ENCODE measurements around the gene HEY2.
"Not testable (repeated sequence)": the region's sequence is repeated elsewhere in the genome, so short reads cannot be mapped to it uniquely, and the experiment has no call there.

HEY2 gene

DNA sequence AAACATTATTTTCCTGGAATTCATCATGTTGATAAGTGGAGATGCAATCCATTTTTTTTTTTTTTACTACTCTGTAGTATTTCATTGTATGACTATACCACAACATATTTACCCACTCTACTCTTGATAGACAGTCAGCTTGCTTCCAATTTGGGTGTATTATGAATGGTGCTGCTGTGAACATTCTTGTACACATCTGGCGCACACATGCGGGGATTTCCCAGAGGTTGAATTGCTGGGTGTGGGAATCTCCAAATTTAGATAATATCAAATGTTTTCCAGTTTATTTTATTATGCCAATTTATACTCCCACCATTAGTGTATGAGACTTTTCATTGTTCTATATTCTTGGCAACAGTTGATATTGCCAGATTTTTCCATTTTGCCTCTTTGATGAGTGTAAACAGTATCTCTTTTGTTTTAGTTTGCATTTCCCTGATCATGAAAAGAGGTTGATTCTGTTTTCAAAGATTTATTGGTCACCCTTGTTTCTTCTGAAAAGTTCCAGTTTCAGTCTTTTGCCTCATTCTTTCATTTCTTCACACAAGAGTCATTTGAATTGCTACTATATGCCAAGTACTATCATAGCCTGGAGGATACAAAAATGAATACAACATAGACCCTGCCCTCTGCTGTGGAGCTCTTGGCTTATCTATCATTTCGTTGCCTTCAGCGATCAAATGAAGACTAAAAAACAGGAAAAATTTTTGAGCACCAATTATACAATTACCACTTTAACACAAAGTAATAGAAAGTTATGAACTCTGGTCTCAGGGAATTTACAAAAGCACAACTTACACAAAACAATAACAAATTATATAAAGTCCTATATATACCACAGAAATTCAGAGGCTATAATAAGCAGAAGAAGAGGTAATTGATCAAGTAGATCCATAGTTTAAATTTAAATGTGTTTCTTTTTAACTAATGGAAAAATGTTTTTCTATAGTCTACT, 24.2 kb downstream of the HEY2 start:
- DNase-seq, result no peak

DNA sequence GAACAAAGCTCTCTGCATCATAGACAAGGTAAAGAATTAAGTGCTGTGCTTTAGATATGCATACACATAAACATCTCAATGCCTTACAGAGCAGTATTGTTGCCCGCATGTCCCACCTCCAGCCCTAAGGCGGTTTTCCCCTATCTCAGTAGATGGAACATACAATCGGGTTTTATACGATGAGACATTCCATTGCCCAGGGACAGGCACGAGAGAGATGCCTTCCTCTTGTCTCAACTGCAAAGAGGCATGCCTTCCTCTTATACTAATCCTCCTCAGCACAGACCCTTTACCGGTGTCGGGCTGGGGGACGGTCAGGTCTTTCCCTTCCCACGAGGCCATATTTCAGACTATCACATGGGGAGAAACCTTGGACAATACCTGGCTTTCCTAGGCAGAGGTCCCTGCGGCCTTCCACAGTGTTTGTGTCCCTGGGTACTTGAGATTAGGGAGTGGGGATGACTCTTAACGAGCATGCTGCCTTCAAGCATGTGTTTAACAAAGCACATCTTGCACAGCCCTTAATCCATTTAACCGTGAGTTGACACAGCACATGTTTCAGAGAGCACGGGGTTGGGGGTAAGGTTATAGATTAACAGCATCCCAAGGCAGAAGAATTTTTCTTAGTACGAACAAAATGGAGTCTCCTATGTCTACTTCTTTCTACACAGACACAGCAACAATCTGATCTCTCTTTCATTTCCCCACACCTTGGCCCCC, 26.8 kb downstream of the HEY2 start:
- DNase-seq, result not testable (repeated sequence)

- peak; percentile 94 for DNase-seq
Measured at GRCh38 chr6:125779924-125780539, 30.6 kb downstream of the HEY2 start.

- DNase-seq, result peak; percentile 72
Measured at GRCh38 chr6:125780540-125781313, 31.3 kb downstream of the HEY2 start.

DNA sequence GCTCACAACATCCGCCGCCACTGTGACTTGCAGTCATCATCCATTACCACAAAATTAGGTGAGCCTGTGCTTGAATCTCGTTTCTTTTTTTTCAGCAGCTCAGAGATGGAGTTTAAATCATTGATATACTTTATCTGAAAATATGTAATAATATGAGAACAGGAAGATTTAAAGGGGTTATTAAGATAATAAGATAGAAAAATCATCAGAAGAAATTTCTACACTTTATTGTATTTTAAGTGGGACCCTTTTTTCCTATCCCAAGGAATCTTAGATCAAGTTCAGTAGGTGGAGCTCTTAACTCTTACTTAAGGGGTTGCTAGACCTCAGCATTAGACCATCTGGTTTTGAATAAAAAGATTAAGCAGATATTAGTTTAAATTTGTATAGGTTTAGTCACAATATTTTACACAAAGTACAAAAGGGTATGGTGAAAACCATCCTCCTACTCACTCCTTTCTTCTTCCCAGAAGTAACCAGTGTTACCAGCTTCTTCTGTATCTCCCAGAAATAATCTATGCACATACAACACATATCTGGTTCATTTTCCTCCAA, 32.0 kb downstream of the HEY2 start:
- peak; percentile 54 for DNase-seq

DNA sequence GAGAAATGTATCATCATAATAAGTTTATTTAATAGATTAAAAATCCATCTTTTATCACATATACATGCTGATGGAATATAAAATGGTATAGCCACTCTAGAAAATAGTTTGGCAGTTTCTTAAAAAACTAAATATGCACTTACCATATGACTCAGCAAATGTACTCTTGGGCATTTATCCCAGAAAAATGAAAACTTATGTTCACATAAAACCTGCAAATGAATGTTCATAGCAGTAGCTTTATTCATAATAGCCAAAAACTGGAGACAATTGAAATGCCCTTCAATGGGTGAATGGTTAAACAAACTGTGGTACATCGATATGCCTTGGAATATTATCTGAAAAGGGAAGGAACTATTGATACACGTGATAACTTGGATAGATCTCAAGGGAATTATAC, 34.9 kb downstream of the HEY2 start:
- no peak for DNase-seq

DNA sequence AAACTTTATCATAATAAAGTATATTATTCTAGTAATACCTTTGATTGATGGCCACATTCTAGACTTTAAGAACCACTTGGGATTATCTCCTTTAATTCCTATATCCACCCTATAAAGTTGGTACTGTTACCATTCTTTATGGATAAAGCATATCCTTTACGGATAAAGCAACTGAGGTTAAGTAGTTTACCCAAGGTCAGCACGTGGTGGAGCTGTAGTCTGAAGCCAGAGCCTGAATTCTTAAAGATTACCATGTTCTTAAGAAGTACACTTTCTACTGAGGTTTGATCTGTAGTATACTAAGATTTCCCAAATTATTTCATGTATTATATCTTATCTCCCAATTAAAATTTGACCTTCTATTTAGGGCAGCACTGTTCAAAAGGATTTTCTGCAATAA, 38.4 kb downstream of the HEY2 start:
- no peak for DNase-seq

DNA sequence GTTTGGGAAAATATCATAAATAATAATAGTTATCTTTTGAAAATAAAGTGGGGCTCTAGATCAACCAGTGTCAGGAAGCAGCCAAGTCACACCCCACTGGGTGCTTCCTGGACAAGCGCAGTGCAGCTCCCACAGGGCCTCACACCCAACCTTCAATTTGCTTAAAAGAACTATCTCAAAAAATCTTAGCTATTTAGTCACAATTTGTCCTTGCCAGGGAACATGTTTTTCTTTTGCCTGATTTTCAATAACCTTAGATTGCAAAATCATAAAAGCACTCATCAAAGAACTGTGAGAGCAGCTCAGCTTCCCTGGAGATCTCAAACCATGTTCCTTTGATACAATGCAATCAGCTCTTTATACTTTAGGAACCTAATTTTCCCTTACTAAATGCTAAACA, 39.7 kb downstream of the HEY2 start:
- no peak for DNase-seq

- peak; percentile 62 for DNase-seq
Measured at GRCh38 chr6:125789576-125790357, 40.3 kb downstream of the HEY2 start.

DNA sequence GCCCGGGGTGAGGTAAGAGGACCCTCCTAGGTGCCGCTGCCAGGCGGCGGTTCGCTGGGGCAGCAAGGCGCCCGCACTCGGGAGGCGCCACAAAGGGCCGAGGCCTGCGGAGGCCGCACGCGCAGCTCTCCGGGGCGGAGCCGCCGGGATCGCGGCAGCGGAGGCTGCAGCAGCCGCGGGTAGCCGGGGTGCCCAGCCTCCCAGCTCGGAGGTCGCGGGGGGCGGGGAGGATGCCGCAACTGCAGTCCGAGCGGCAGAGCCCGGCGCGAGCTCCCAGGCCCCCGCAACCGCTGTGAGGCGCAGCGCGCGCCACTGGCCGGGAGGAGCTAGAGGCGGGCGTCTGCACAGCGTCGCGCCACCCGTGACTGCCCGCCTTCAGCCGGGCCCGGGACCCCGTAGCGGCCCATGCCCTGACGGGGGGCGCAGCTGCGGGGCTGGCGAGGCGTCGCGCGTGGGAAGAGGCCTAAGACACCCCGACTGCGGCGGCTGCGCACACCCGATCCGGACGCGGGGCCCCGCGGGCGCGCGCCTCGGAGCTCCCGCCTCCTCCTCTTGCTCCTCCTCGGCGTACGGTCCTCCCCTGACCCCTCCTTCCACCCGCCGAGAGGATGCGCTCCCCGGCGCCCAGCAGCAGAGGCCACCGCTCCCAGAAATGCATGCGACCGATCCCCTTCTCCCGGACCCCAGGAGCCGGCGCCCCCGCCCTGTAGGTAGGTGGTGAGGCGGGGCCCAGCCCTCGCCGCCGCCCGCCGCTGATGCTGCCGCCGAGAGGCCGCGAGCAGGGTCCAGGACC, 41.1 kb downstream of the HEY2 start, which contains the start of gene NCOA7:
NCOA7 (plus strand) TSS at position 603 of the 793 bp plus-strand sequence. CDS start 24,395 bp downstream, outside the sequence.
- DNase-seq, result peak; percentile 54

DNA sequence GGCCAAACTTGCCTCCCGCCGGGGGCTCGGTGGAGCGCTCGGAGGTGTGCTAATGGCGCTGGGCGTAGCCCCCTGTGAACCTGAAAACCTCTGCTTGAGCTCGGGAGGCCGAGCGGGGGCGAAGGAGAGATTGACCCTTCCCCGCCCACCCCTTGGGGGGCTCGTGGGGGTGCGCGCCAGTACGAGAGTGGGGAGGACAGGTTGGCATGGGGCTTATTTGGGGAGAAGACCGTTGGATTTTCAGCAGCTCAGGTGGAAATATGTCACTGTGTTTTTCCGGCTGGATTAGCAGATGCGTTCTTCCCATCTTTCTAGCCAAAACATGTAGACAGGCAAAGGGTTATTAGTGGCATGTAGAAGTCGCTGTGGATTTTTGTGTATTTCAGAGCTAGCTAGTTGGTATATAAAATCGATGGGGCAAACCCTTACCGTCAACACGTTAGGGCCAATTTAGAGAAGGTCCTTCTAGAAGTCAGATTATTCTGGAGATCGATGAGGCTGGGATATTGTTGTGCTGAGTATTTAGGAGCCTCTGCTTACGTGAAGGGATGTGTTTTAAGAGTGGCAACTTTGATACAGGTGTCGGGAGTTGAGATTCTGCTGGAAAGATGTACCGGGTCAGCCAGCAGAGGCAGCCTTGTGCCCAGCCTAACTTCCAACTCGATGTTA, 41.9 kb downstream of the HEY2 start:
- DNase-seq, result no peak

DNA sequence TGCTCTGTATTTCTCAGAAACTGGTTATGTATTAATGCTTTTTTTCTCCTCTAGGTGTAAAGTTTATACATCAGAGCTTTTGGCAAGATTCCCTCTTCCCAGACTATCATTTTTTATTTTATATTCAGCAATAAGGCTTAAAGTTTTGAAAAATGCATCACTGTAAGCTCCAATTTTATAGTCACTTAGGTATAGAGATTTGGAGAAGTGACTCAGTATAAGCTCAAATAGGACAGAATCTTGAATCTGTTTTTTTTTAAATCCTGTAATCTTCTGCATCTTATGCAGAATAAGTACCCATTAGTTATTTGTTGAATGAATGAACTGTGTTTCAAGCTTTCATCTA, 42.4 kb downstream of the HEY2 start:
- no peak for DNase-seq

DNA sequence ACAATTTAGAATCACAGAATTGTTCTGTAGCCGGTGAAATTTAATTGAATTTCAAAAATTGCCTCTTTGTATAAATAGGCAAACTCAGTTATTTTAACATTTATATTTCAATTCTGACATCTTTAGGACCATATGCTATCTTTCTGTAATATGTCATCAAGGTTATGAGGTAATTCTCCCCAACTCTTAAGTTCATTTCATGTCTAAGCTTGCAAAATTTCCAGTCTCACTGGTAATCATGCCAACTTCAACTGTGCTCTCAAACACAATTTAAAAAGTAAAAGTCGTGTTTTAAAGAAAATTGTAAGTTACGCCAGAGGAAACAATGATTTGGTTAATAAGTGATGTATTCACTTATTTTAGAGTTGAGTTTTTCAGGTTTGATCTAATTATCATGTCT, 42.7 kb downstream of the HEY2 start:
- DNase-seq, result no peak

GRCh38 chr6:125792680-125793079, 43.2 kb downstream of the HEY2 start:
- DNase-seq, result no peak

- DNase-seq, result no peak
Measured at GRCh38 chr6:125793280-125793679, 43.8 kb downstream of the HEY2 start.

- no peak for DNase-seq
Measured at GRCh38 chr6:125793863-125794262, 44.4 kb downstream of the HEY2 start.

- DNase-seq, result no peak
Measured at GRCh38 chr6:125794342-125795137, 45.1 kb downstream of the HEY2 start.

GRCh38 chr6:125795301-125795700, 45.9 kb downstream of the HEY2 start:
- no peak for DNase-seq

All from DMS153 (cell line).